Activated CD8-positive, alpha-beta T cell treated with anti-CD3 and anti-CD28 coated beads for 36 hours (primary cell): ENCODE measurements around the gene RINL. TPM values are rescaled to one million over a fixed set of nuclear protein-coding genes. Genes with fewer than 3 reads are reported as not detected.
A peak's percentile ranks its signal among the peaks of the same experiment; 100 is the strongest.

Experiments used
- ATAC-seq: fragments of 200-7000 bp; cut with Tn5 transposase; one replicate; pipeline ENCODE4 v1.10.0; 2021; ENCODE audit warnings: mild to moderate bottlenecking, moderate library complexity
- CTCF ChIA-PET: fragments of 350-600 bp; sonication (Branson Sonifier 250); formaldehyde crosslinking; loops from one replicate; lab custom pipeline; 2021; ENCODE audit warnings: antibody characterized with exemption; lab: Charles Lee
- POLR2A ChIA-PET: fragments of 350-600 bp; sonication (Branson Sonifier 250); formaldehyde crosslinking; loops from one replicate; lab custom pipeline; 2021; ENCODE audit warnings: antibody characterized with exemption; lab: Charles Lee
- DNase-seq: peaks from one replicate; pipeline ENCODE4 v3.0.0-alpha.2; 2020
- H3K27ac Mint-ChIP-seq: one replicate; pipeline ENCODE4 v1.8.0; 2021; ENCODE audit warnings: mild to moderate bottlenecking, mixed read lengths
- H3K27me3 Mint-ChIP-seq: one replicate; pipeline ENCODE4 v1.8.0; 2021; ENCODE audit warnings: mixed read lengths
- H3K36me3 Mint-ChIP-seq: one replicate; pipeline ENCODE4 v1.8.0; 2021; ENCODE audit warnings: low read depth, mixed read lengths
- H3K4me1 Mint-ChIP-seq: one replicate; pipeline ENCODE4 v1.8.0; 2021; ENCODE audit warnings: low read depth, mixed read lengths
- H3K4me3 Mint-ChIP-seq: one replicate; pipeline ENCODE4 v1.8.0; 2021; ENCODE audit warnings: mild to moderate bottlenecking, moderate library complexity, mixed read lengths
- H3K9me3 Mint-ChIP-seq: one replicate; pipeline ENCODE4 v1.8.0; 2021; ENCODE audit warnings: mixed read lengths
- intact Hi-C: fragments of 100-400 bp; cut with micrococcal nuclease; formaldehyde crosslinking; loops from one replicate; pipeline ENCODE4 v1.10.0; 2022
- total RNA-seq, 2 experiments: library from RNA; stranded (reverse); gene quantifications; one replicate each; pipeline ENCODE4 v1.2.3, GENCODE V29; 2021
- TF ChIP-seq, protein P1 (sequence below): fragments of 200-600 bp; IDR thresholded peaks from one replicate; pipeline ENCODE4 v1.8.0; 2022; ENCODE audit warnings: antibody characterized with exemption, mild to moderate bottlenecking

The RINL gene
- total RNA-seq, 2 experiments from 2014 or later, result 85.5 to 87.7 TPM

DNA sequence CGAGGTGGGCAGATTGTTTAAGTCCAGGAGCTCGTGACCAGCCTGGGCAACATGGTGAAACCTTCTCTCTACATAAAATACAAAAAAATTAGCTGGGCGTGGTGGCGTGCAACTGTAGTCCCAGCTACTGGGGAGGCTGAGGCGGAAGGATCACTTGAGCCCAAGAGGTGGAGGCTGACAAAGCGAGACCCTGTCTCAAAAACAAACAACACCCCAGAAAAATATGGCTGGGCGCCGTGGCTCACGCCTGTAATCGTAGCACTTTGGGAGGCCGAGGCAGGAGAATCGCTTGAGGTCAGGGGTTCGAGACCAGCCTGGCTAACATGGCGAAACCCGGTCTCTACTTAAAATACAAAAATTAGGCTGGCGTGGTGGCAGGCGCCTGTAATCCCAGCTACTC, 24.9 kb downstream of the RINL start:
- H3K4me3 Mint-ChIP-seq, result peak overlapping the region; percentile 97
- H3K27ac Mint-ChIP-seq, result peak overlapping the region; percentile 99
- CTCF ChIA-PET, result interaction anchor here (0.9 to 4.4 kb wide), 5 partner anchors 10 to 219 kb away, joined by 3 to 20 read pairs (median 7); no protein-coding TSS in a partner anchor
- H3K4me1 Mint-ChIP-seq, result peaks cover 32% of the 10 kb centered on the region
- DNase-seq (no peak), ATAC-seq (no peak)
- intact Hi-C loops, result loop anchor here (5.0 kb wide), 1 partner anchor 79 kb away; the partner anchor contains the start of genes MRPS12 and SARS2
- H3K27me3 Mint-ChIP-seq, result no peaks in the 10 kb centered on the region
- TF ChIP-seq, protein P1, sequence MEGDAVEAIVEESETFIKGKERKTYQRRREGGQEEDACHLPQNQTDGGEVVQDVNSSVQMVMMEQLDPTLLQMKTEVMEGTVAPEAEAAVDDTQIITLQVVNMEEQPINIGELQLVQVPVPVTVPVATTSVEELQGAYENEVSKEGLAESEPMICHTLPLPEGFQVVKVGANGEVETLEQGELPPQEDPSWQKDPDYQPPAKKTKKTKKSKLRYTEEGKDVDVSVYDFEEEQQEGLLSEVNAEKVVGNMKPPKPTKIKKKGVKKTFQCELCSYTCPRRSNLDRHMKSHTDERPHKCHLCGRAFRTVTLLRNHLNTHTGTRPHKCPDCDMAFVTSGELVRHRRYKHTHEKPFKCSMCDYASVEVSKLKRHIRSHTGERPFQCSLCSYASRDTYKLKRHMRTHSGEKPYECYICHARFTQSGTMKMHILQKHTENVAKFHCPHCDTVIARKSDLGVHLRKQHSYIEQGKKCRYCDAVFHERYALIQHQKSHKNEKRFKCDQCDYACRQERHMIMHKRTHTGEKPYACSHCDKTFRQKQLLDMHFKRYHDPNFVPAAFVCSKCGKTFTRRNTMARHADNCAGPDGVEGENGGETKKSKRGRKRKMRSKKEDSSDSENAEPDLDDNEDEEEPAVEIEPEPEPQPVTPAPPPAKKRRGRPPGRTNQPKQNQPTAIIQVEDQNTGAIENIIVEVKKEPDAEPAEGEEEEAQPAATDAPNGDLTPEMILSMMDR, result no peak
- POLR2A ChIA-PET, result interaction anchor here (1.1 to 7.2 kb wide), 7 partner anchors 9 to 205 kb away, joined by 3 to 152 read pairs (median 4); partner anchors contain the start of genes ECH1, NFKBIB and RINL
- peaks cover 3% of the 10 kb centered on the region for H3K9me3 Mint-ChIP-seq
- H3K36me3 Mint-ChIP-seq, result peaks cover 16% of the 10 kb centered on the region

DNA sequence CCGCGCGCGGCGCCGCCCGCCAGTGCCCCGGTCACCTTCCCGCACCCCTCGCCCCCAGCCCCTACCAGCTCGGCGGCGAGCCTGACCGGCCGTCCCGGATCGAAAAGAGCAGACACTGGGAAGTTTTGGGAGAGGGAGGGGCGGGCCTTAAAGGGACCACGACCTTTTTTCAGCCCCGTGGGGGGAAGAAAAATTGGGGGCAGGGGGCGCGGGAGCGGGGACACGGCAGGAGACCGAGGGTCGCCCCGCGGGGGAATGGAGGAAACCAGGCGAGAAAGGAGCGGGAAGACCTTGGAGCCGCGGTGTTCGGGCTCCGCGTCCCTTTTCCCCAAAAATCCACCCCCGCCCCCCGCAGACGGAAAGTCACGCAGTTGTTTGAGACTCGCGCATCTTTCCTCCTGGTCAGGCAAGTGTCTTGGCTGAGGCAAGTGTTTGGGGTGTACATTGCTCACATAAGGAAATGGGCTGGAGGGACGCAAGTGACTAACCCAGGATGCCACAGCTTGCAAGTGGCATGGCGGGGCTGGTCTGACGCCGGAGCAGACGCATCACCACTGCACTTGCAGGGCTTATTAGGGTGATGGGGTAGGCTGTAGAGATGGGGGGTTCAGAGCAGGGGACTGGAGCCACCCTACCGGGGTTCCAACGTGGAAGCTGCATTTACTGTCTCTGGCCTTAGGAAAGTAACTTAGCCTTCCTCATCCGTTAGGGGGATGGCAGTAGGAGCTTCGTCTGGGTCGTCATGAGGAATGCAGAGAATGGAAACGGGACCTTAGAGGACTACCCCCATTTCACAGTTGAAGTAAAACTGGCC, 25.6 kb downstream of the RINL start:
- intact Hi-C loops, result loop anchor here (1.0 to 5.0 kb wide), 2 partner anchors 13 to 80 kb away; partner anchors contain the start of genes MRPS12 and SARS2
- Mint-ChIP-seq H3K36me3 (peaks cover 24% of the 10 kb centered on the region), H3K4me1 (peaks cover 32% of the 10 kb centered on the region), H3K4me3 (peak overlapping the region; percentile 97), H3K9me3 (peaks cover 3% of the 10 kb centered on the region), H3K27ac (peak overlapping the region; percentile 99), H3K27me3 (no peaks in the 10 kb centered on the region)
- DNase-seq, result peak; percentile 85
- ChIA-PET POLR2A (interaction anchor here (1.0 to 7.2 kb wide), 11 partner anchors 8 to 204 kb away, joined by 3 to 152 read pairs (median 4); partner anchors contain the start of genes ECH1, NFKBIB and RINL), CTCF (interaction anchor here (0.9 to 4.4 kb wide), 5 partner anchors 11 to 218 kb away, joined by 3 to 20 read pairs (median 7); no protein-coding TSS in a partner anchor)
- TF ChIP-seq, protein P1, result no peak
- ATAC-seq, result no peak

DNA sequence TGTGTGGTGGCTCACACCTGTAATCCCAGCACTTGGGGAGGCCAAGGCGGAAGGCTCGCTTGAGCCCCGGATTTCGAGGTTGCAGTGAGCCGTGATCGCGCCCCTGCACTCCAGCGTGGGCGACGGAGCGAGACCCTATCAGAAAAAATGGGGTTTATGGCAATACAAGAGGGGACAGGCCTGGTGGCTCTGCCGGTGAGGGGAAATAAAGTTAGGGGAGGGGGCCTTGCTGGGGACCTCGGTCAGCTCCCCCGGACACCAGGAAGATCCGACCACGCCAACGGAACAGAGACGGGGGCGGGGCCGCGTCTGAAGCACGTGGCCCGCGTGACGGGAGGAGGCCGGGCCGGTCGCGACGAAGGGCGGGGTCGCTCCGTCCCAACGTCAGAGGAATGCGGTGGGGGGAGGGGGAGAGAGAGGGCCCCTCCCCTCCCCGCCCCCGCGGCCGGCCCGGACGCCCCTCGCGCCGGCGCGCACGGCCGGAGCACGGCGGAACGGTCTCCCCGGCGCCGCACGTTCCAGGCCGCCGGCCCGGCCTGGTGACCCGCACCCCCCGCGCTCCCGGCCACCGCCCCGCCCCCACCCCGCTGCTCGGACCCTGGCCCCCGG, 26.3 kb downstream of the RINL start:
- ChIA-PET POLR2A (interaction anchor here (0.6 to 7.2 kb wide), 11 partner anchors 7 to 439 kb away, joined by 3 to 152 read pairs (median 4); partner anchors contain the start of genes ECH1 and RINL), CTCF (interaction anchor here (1.1 to 4.4 kb wide), 3 partner anchors 14 to 79 kb away, joined by 3 to 20 read pairs (median 4); partner anchors contain the start of genes MRPS12 and SARS2)
- Mint-ChIP-seq H3K4me1 (peaks cover 32% of the 10 kb centered on the region), H3K27me3 (no peaks in the 10 kb centered on the region), H3K4me3 (peak overlapping the region; percentile 97), H3K27ac (peak overlapping the region; percentile 99), H3K36me3 (peaks cover 31% of the 10 kb centered on the region), H3K9me3 (peaks cover 2% of the 10 kb centered on the region)
- intact Hi-C loops, result loop anchor here (1.0 to 5.0 kb wide), 2 partner anchors 14 to 81 kb away; partner anchors contain the start of genes MRPS12 and SARS2
- TF ChIP-seq, protein P1, result no peak
- DNase-seq (peak; percentile 94), ATAC-seq (peak; percentile 10)

DNA sequence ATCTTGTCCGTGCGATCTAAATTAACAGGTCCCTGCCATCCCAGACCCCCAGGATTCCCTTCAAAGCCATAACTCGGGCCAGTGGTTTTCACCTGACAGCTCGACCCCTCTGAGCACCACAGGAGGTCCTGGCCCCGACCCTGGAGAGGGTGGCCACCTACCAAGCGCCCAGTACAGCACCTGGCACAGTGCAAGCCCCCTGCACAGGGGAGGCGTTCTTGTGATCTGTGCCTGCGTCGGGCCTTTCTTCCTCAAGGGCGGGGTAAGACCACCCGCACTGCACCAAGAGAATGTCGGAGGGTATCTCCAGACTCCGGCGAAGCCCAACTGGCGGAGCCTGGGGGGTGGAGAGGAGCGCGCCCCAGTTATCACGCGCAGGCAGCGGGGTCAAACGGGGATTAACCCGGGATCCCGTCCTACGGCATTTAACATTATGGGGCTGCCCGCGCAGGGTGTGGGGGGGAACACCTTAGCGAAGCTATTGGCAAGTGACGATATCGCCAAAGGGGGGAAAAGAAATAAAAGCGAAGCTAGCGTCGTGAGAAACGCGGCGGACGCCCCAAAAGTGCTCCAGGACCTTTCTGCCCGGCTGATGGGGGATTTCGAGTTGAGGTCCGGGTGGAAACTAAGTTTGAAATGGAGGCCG, 27.0 kb downstream of the RINL start:
- TF ChIP-seq, protein P1, result no peak
- Mint-ChIP-seq H3K27ac (peak overlapping the region; percentile 99), H3K4me3 (peak overlapping the region; percentile 97), H3K36me3 (peaks cover 34% of the 10 kb centered on the region), H3K9me3 (no peaks in the 10 kb centered on the region), H3K4me1 (peaks cover 31% of the 10 kb centered on the region), H3K27me3 (no peaks in the 10 kb centered on the region)
- ChIA-PET POLR2A (interaction anchor here (0.6 to 7.2 kb wide), 11 partner anchors 9 to 439 kb away, joined by 3 to 152 read pairs (median 4); partner anchors contain the start of genes ECH1, EIF3K and RINL), CTCF (interaction anchor here (1.1 to 4.4 kb wide), 3 partner anchors 15 to 80 kb away, joined by 3 to 20 read pairs (median 4); partner anchors contain the start of genes MRPS12 and SARS2)
- ATAC-seq (no peak), DNase-seq (peak; percentile 67)
- intact Hi-C loops, result loop anchor here (5.0 kb wide), 1 partner anchor 81 kb away; the partner anchor contains the start of genes MRPS12 and SARS2
